ENCODE measurements around the gene CD2AP. TPM values are rescaled to one million over a fixed set of nuclear protein-coding genes. Genes with fewer than 3 reads are reported as not detected.

Gene CD2AP
- total and polyA plus RNA-seq, 2 donors (not counting 1 experiment from before 2014, with no cell fraction given): 4.7 to 43.3 TPM

GRCh38 chr6:47587493-47587892 lies 109.9 kb downstream of the CD2AP start:
- POLR2A ChIA-PET: no interaction called here
- Histone ChIP-seq H2AFZ (ENCODE audit: insufficient read depth, low read depth, low read length, poor library complexity, severe bottlenecking) (no peak overlapping the region), H3K36me3 (replicated peaks in 1 of 2; ENCODE audit: control extremely low read depth in 1 of 2, control insufficient read depth in 1 of 2, extremely low read depth in 1 of 2, insufficient read depth in 2 of 2, low read length in 1 of 2) (peaks cover 2 to 30% of the 10 kb centered on the region in 2 experiments), H3K4me1 (ENCODE audit: control insufficient read depth in 2 of 2, insufficient read depth in 2 of 2, low read length in 2 of 2) (peaks cover 0 to under 1% of the 10 kb centered on the region in 2 donors), H3K4me2 (replicated peaks; ENCODE audit: low read depth, low read length, poor library complexity, severe bottlenecking) (no peak overlapping the region), H3K9me3 (ENCODE audit: control extremely low read depth in 1 of 3, control insufficient read depth in 2 of 3, insufficient read depth in 1 of 3, low read length in 2 of 3) (no peaks in the 10 kb centered on the region), H3K27ac (ENCODE audit: low read length in 2 of 2) (no peak overlapping the region), H3K4me3 (ENCODE audit: control extremely low read depth in 1 of 5, extremely low read depth in 1 of 5, insufficient read depth in 1 of 5, low read depth in 2 of 5, low read length in 4 of 5) (no peak overlapping the region), H3K27me3 (replicated peaks in 1 of 4; ENCODE audit: control extremely low read depth in 1 of 4, control insufficient read depth in 3 of 4, insufficient read depth in 4 of 4, low read length in 3 of 4) (no peaks in the 10 kb centered on the region), H3K79me2 (ENCODE audit: control insufficient read depth, insufficient read depth, low read length) (no peaks in the 10 kb centered on the region), H4K20me1 (ENCODE audit: control insufficient read depth, insufficient read depth, low read length, poor library complexity, severe bottlenecking) (no peaks in the 10 kb centered on the region), H3K9ac (ENCODE audit: low read length) (no peak overlapping the region)
- Mint-ChIP-seq H3K4me1 (peaks cover 6% of the 10 kb centered on the region), H3K27ac (no peak overlapping the region), H3K4me3 (no peak overlapping the region), H3K27me3 (no peaks in the 10 kb centered on the region), H3K9me3 (ENCODE audit: insufficient read depth) (no peaks in the 10 kb centered on the region)
- no peak for ATAC-seq (ENCODE audit: low read depth)
- intact Hi-C loops (cut with micrococcal nuclease): no loop called here
- no peak for TF ChIP-seq CTCF (IDR thresholded peaks at IDR 0.05)
- no peak for TF ChIP-seq EZH2 (IDR thresholded peaks at IDR 0.05; ENCODE audit: borderline replicate concordance, insufficient read depth, low read depth, low read length, poor library complexity, severe bottlenecking)
- CTCF ChIA-PET: no interaction called here
- no peak for DNase-seq

- Histone ChIP-seq H3K79me2 (ENCODE audit: control insufficient read depth, insufficient read depth, low read length) (no peaks in the 10 kb centered on the region), H3K36me3 (replicated peaks in 1 of 2; ENCODE audit: control extremely low read depth in 1 of 2, control insufficient read depth in 1 of 2, extremely low read depth in 1 of 2, insufficient read depth in 2 of 2, low read length in 1 of 2) (peaks cover 7 to 32% of the 10 kb centered on the region in 2 experiments), H3K4me3 (ENCODE audit: control extremely low read depth in 1 of 5, extremely low read depth in 1 of 5, insufficient read depth in 1 of 5, low read depth in 2 of 5, low read length in 4 of 5) (no peak overlapping the region), H3K4me1 (ENCODE audit: control insufficient read depth in 2 of 2, insufficient read depth in 2 of 2, low read length in 2 of 2) (peaks cover 0 to 4% of the 10 kb centered on the region in 2 donors), H2AFZ (ENCODE audit: insufficient read depth, low read depth, low read length, poor library complexity, severe bottlenecking) (no peak overlapping the region), H4K20me1 (ENCODE audit: control insufficient read depth, insufficient read depth, low read length, poor library complexity, severe bottlenecking) (no peaks in the 10 kb centered on the region), H3K9me3 (ENCODE audit: control extremely low read depth in 1 of 3, control insufficient read depth in 2 of 3, insufficient read depth in 1 of 3, low read length in 2 of 3) (no peaks in the 10 kb centered on the region), H3K4me2 (replicated peaks; ENCODE audit: low read depth, low read length, poor library complexity, severe bottlenecking) (no peak overlapping the region), H3K27me3 (replicated peaks in 1 of 4; ENCODE audit: control extremely low read depth in 1 of 4, control insufficient read depth in 3 of 4, insufficient read depth in 4 of 4, low read length in 3 of 4) (no peaks in the 10 kb centered on the region), H3K9ac (ENCODE audit: low read length) (no peak overlapping the region), H3K27ac (ENCODE audit: low read length in 2 of 2) (no peak overlapping the region)
- DNase-seq: peak; percentile 9
- ATAC-seq (ENCODE audit: low read depth): no peak
- 100% methylated on average over 1 of the region's 3 CpGs for WGBS (ENCODE audit: insufficient coverage)
- ChIA-PET POLR2A (no interaction called here), CTCF (interaction anchor here (0.9 kb wide), 1 partner anchor 13 kb away, joined by 4 read pairs; no protein-coding TSS in a partner anchor)
- H3K27ac Mint-ChIP-seq: no peak overlapping the region
- H3K9me3 Mint-ChIP-seq (ENCODE audit: insufficient read depth): no peaks in the 10 kb centered on the region
- H3K4me1 Mint-ChIP-seq: peaks cover 10% of the 10 kb centered on the region
- H3K27me3 Mint-ChIP-seq: no peaks in the 10 kb centered on the region
- intact Hi-C loops (cut with micrococcal nuclease): no loop called here
- no peak for TF ChIP-seq EZH2 (IDR thresholded peaks at IDR 0.05; ENCODE audit: borderline replicate concordance, insufficient read depth, low read depth, low read length, poor library complexity, severe bottlenecking)
- TF ChIP-seq CTCF (IDR thresholded peaks at IDR 0.05): no peak
- no peak overlapping the region for H3K4me3 Mint-ChIP-seq
These were observed 114.7 kb downstream of the CD2AP start for GRCh38 chr6:47592131-47592840.

Measured in B cell (primary cell).